Esophagus squamous epithelium (tissue), 4 donors: Measurements from ENCODE around the gene TEAD1.

Source experiments
- CTCF ChIP-seq, 6 experiments: fragments of 450-650 bp in 4 of 6; fragments of 200-600 bp in 2 of 6; sonication (generic) in 2 of 6; IDR thresholded peaks; one replicate each; pipeline ENCODE4 v1.5.1; 2016 to 2019; ENCODE audit warnings: antibody characterized with exemption in 6 of 6, mild to moderate bottlenecking in 4 of 6, moderate library complexity in 4 of 6
- POLR2A ChIP-seq, 4 donors: fragments of 450-650 bp; IDR thresholded peaks; one replicate each; pipeline ENCODE4 v1.6.1; 2017; ENCODE audit warnings: antibody characterized with exemption in 4 of 4, mild to moderate bottlenecking in 4 of 4, moderate library complexity in 3 of 4

GRCh38 chr11:12924650-12925049, 250.4 kb downstream of the TEAD1 start:
- TF ChIP-seq CTCF (IDR thresholded peaks at IDR 0.05): no peak
- no peak for TF ChIP-seq POLR2A (IDR thresholded peaks at IDR 0.05)
